ENCODE results near the gene TBXAS1.

DNA sequence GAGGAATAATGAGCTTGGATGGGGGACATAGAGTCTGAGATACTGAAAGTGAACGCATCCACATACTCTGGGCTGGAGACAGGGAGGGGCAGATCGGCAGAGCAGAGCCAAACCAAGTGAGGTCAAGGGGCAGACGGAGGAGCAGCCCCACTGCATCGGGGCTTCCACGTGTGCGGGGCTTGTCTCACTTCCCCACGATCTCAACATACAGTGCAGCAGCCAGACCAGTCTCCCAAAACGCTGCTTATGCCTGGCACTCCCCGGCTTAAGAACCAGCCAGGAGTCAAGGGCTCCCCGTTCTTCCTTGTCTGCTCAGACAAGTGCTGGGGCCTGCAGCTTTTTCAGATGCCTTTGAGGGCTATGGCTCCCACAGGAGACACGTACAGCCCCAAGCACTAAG, 190.1 kb downstream of the TBXAS1 start:
- TF ChIP-seq RAD21 (conservative IDR thresholded peaks at IDR 0.05) (no peak), POLR2AphosphoS5 (IDR thresholded peaks at IDR 0.05) (no peak)

Data from neural cell (in vitro differentiated cells).